ENCODE data around the gene AIF1.

The AIF1 gene

GRCh38 chr6:31614684-31615578 is at the start of gene AIF1:
Gene AIF1, plus strand, starts transcription at chr6:31615234. Its CDS starts 96 bp downstream, at chr6:31615330.
- no peak for DNase-seq

GRCh38 chr6:31567531-31568370 is 47.3 kb upstream of the AIF1 start:
- no peak for DNase-seq

- DNase-seq: no peak
Measured at GRCh38 chr6:31568537-31568961, 46.5 kb upstream of the AIF1 start.

GRCh38 chr6:31569861-31570536 is 45.0 kb upstream of the AIF1 start:
- DNase-seq: no peak

- no peak for DNase-seq
Measured at GRCh38 chr6:31572041-31572911, 42.8 kb upstream of the AIF1 start, which contains the start of gene LTA. Gene LTA, plus strand, starts transcription at chr6:31572289. Its CDS starts 454 bp downstream, at chr6:31572743.

GRCh38 chr6:31573239-31574105 is 41.6 kb upstream of the AIF1 start:
- DNase-seq: no peak

- DNase-seq: no peak
Measured at GRCh38 chr6:31574106-31575061, 40.6 kb upstream of the AIF1 start.

GRCh38 chr6:31575335-31575901 is 39.6 kb upstream of the AIF1 start, which contains the start of gene TNF:
Gene TNF, plus strand, starts transcription at chr6:31575565. Its CDS starts 177 bp downstream, at chr6:31575742.
- DNase-seq: no peak

GRCh38 chr6:31575952-31576685 is 38.9 kb upstream of the AIF1 start:
- DNase-seq: no peak

- no peak for DNase-seq
Measured at GRCh38 chr6:31576897-31577578, 38.0 kb upstream of the AIF1 start.

GRCh38 chr6:31577579-31577966 is 37.5 kb upstream of the AIF1 start:
- DNase-seq: no peak

GRCh38 chr6:31578184-31579118 is 36.6 kb upstream of the AIF1 start:
- DNase-seq: no peak

GRCh38 chr6:31579119-31579505 is 35.9 kb upstream of the AIF1 start:
- no peak for DNase-seq

- DNase-seq: no peak
Measured at GRCh38 chr6:31579546-31580437, 35.2 kb upstream of the AIF1 start.

- no peak for DNase-seq
Measured at GRCh38 chr6:31580438-31580740, 34.6 kb upstream of the AIF1 start.
